ENCODE measurements around the gene PHACTR1.

GRCh38 chr6:13024616-13025015 is 308.0 kb downstream of the PHACTR1 start:
- TF ChIP-seq EZH2 (IDR thresholded peaks at IDR 0.05) (no peak), POLR2AphosphoS5 (IDR thresholded peaks at IDR 0.05; ENCODE audit: borderline replicate concordance, low read depth, low read length) (no peak)

Measured in SK-N-MC (cell line).